ENCODE measurements around the gene APOBEC3A.

DNA sequence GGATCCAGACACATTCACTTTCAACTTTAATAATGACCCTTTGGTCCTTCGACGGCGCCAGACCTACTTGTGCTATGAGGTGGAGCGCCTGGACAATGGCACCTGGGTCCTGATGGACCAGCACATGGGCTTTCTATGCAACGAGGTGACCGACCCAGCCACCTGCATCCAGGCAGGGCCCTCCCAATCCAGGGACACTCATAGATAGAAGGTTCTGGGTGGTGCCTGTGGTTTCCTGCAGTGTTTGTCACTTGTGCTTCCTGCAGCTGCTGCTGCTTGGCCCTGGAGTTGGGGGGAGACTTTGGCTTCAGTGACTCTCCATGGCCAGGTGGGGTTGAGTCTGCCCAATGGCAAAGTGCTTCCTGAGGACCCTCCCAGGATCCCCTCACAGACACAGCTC is 32.1 kb downstream of the APOBEC3A start:
- TF ChIP-seq CTCF (IDR thresholded peaks at IDR 0.05) (no peak), POLR2A (IDR thresholded peaks at IDR 0.05) (no peak), EP300 (IDR thresholded peaks at IDR 0.05) (no peak)
